H9 (cell line): ENCODE measurements around the gene CFAP99. TPM values are rescaled to one million over a fixed set of nuclear protein-coding genes. Genes with fewer than 3 reads are reported as not detected.

Experiments used
- DNase-seq: peaks from one replicate; pipeline ENCODE4 v3.0.0-alpha.2; 2017
- H2AFZ ChIP-seq: one replicate; pipeline ENCODE4 v1.6.1; 2013; ENCODE audit warnings: mild to moderate bottlenecking, low read length, control low read depth, moderate library complexity
- H2AK5ac ChIP-seq: 2 replicates; pipeline ENCODE4 v1.6.1; 2013; ENCODE audit warnings: low read length, control low read depth, mixed read lengths; ENCODE audit not compliant: insufficient read length
- H2BK120ac ChIP-seq: one replicate; pipeline ENCODE4 v1.6.1; 2013; ENCODE audit warnings: low read depth, mild to moderate bottlenecking, low read length, control low read depth, inconsistent platforms; ENCODE audit not compliant: poor library complexity, severe bottlenecking
- H2BK12ac ChIP-seq: 2 replicates; pipeline ENCODE4 v1.6.1; 2013; ENCODE audit warnings: low read length, control low read depth, mixed read lengths, low read depth; ENCODE audit not compliant: insufficient read length
- H2BK15ac ChIP-seq: 2 replicates; pipeline ENCODE4 v1.6.1; 2013; ENCODE audit warnings: low read depth, low read length, control low read depth
- H2BK20ac ChIP-seq: one replicate; pipeline ENCODE4 v1.6.1; 2013; ENCODE audit warnings: low read depth, mild to moderate bottlenecking, low read length, control low read depth, inconsistent platforms; ENCODE audit not compliant: poor library complexity, severe bottlenecking
- H2BK5ac ChIP-seq: 2 replicates; pipeline ENCODE4 v1.6.1; 2013; ENCODE audit warnings: low read length, control low read depth, mixed read lengths; ENCODE audit not compliant: insufficient read length
- H3K14ac ChIP-seq: 2 replicates; pipeline ENCODE4 v1.6.1; 2013; ENCODE audit warnings: low read length, control low read depth; ENCODE audit not compliant: insufficient read depth
- H3K18ac ChIP-seq: 2 replicates; pipeline ENCODE4 v1.6.1; 2013; ENCODE audit warnings: low read depth, mild to moderate bottlenecking, mixed read lengths, low read length, control low read depth; ENCODE audit not compliant: insufficient read length
- H3K23ac ChIP-seq: 2 replicates; pipeline ENCODE4 v1.6.1; 2013; ENCODE audit warnings: low read length, control low read depth, mixed read lengths, low read depth; ENCODE audit not compliant: insufficient read length
- H3K23me2 ChIP-seq: 2 replicates; pipeline ENCODE4 v1.6.1; 2013; ENCODE audit warnings: low read depth, mild to moderate bottlenecking, mixed read lengths, low read length, control low read depth; ENCODE audit not compliant: insufficient read length, poor library complexity, severe bottlenecking
- H3K27ac ChIP-seq: 2 replicates; pipeline ENCODE4 v1.5.1; 2013; ENCODE audit warnings: low read length, control low read depth, mixed read lengths, low read depth; ENCODE audit not compliant: insufficient read length
- H3K27me3 ChIP-seq: 2 replicates; pipeline ENCODE4 v1.6.1; 2013; ENCODE audit warnings: low read length, control low read depth, inconsistent platforms; ENCODE audit not compliant: insufficient read depth
- H3K4ac ChIP-seq: 2 replicates; pipeline ENCODE4 v1.6.1; 2013; ENCODE audit warnings: low read depth, mild to moderate bottlenecking, control low read depth, inconsistent platforms, low read length, moderate library complexity
- H3K4me1 ChIP-seq: 2 replicates; pipeline ENCODE4 v1.6.1; 2013; ENCODE audit warnings: low read length, control low read depth, inconsistent platforms; ENCODE audit not compliant: insufficient read depth
- H3K4me2 ChIP-seq: 2 replicates; pipeline ENCODE4 v1.6.1; 2013; ENCODE audit warnings: low read length, control low read depth, mixed read lengths; ENCODE audit not compliant: insufficient read length, insufficient read depth
- H3K56ac ChIP-seq: 2 replicates; pipeline ENCODE4 v1.6.1; 2013; ENCODE audit warnings: low read depth, mild to moderate bottlenecking, mixed read lengths, low read length, control low read depth; ENCODE audit not compliant: insufficient read length
- H3K79me1 ChIP-seq: 2 replicates; pipeline ENCODE4 v1.6.1; 2013; ENCODE audit warnings: low read depth, mild to moderate bottlenecking, moderate library complexity, low read length, control low read depth, inconsistent platforms; ENCODE audit not compliant: insufficient read depth, poor library complexity, severe bottlenecking
- H3K79me2 ChIP-seq: 2 replicates; pipeline ENCODE4 v1.6.1; 2013; ENCODE audit warnings: low read length, control low read depth, inconsistent platforms; ENCODE audit not compliant: insufficient read depth
- H3K9ac ChIP-seq: 2 replicates; pipeline ENCODE4 v1.6.1; 2013; ENCODE audit warnings: low read length, control low read depth, mixed read lengths; ENCODE audit not compliant: insufficient read length; ENCODE audit errors: extremely low read depth
- H3K9me3 ChIP-seq: one replicate; pipeline ENCODE4 v1.6.1; 2013; ENCODE audit warnings: low read depth, low read length, inconsistent platforms; ENCODE audit not compliant: control insufficient read depth
- H3T11ph ChIP-seq: one replicate; pipeline ENCODE4 v1.6.1; 2013; ENCODE audit warnings: mild to moderate bottlenecking, low read length, control low read depth, inconsistent platforms
- H4K20me1 ChIP-seq: one replicate; pipeline ENCODE4 v1.6.1; 2013; ENCODE audit not compliant: control insufficient read depth, insufficient read length, insufficient read depth
- H4K5ac ChIP-seq: 2 replicates; pipeline ENCODE4 v1.6.1; 2013; ENCODE audit warnings: low read depth, mild to moderate bottlenecking, mixed read lengths, low read length, control low read depth; ENCODE audit not compliant: insufficient read length
- H4K8ac ChIP-seq: replicated peaks from 2 replicates; pipeline ENCODE4 v1.6.1; 2013; ENCODE audit warnings: low read length, control low read depth, mixed read lengths, low read depth; ENCODE audit not compliant: insufficient read length
- H4K91ac ChIP-seq: 2 replicates; pipeline ENCODE4 v1.6.1; 2013; ENCODE audit warnings: low read depth, mild to moderate bottlenecking, moderate library complexity, mixed read lengths, low read length, control low read depth; ENCODE audit not compliant: insufficient read length
- H3K27ac Mint-ChIP-seq, 3 experiments: 2 replicates in 2 of 3; 3 replicates in 1 of 3; pipeline ENCODE4 v1.8.0; 2020 to 2021; ENCODE audit warnings: mixed read lengths in 3 of 3, mild to moderate bottlenecking in 1 of 3, moderate library complexity in 1 of 3
- H3K27me3 Mint-ChIP-seq: 2 replicates; pipeline ENCODE4 v1.8.0; 2021; ENCODE audit warnings: low read depth, mild to moderate bottlenecking, moderate library complexity, mixed read lengths
- H3K36me3 Mint-ChIP-seq, 3 experiments: 2 replicates in 2 of 3; 3 replicates in 1 of 3; pipeline ENCODE4 v1.8.0; 2020 to 2021; ENCODE audit warnings: low read depth in 3 of 3, mixed read lengths in 3 of 3; ENCODE audit not compliant: insufficient read depth in 1 of 3
- H3K4me1 Mint-ChIP-seq, 2 experiments: 2 replicates each; pipeline ENCODE4 v1.8.0; 2020; ENCODE audit warnings: mixed read lengths in 2 of 2
- H3K4me3 Mint-ChIP-seq, 2 experiments: 2 replicates in 1 of 2; 3 replicates in 1 of 2; pipeline ENCODE4 v1.8.0; 2020 to 2021; ENCODE audit warnings: mild to moderate bottlenecking in 2 of 2, mixed read lengths in 2 of 2, moderate library complexity in 1 of 2
- H3K9me3 Mint-ChIP-seq, 2 experiments: 2 replicates in 1 of 2; 3 replicates in 1 of 2; pipeline ENCODE4 v1.8.0; 2020; ENCODE audit warnings: mild to moderate bottlenecking in 2 of 2, mixed read lengths in 2 of 2, moderate library complexity in 1 of 2
- WGBS: extraction: QIAGEN DNeasy Blood & Tissue Kit; methylation state at CpG from one replicate; pipeline ENCODE4 v1.1.7; 2013; ENCODE audit warnings: missing lambda C conversion rate, low lambda C conversion rate, mixed read lengths; ENCODE audit not compliant: insufficient read length; ENCODE audit errors: extremely low coverage; 5-methylcytosine and 5-hydroxymethylcytosine counted together
- total RNA-seq: library from RNA; stranded (reverse); gene quantifications from 2 replicates; pipeline ENCODE4 v1.2.1, GENCODE V29; 2021
- TF ChIP-seq, protein P1 (sequence below): fragments of 200-600 bp; sonication (generic); conservative IDR thresholded peaks from 3 replicates; pipeline ENCODE4 v1.8.0; 2021; ENCODE audit warnings: antibody characterized with exemption, mild to moderate bottlenecking

Gene CFAP99
- total RNA-seq, 1 experiment from 2014 or later, result 0.35 TPM

DNA sequence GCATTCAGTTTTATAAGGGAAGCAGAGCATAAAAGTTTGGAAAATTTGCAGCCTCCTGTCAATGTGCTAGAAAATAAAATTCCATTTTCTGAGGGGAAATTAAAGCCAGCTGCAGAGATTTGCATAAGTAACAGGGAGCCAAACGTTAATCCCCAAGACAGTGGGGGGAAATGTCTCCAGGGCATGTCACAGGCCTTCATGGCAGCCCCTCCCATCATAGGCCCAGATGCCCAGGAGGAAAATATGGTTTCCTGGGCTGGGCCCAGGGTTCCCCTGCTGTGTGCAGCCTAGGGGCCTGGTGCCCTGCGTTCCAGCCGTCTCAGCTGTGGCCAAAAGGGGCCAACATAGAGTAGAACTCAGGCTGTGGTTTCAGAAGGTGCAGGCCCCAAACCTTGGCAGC lies 59.5 kb downstream of the CFAP99 start:
- Histone ChIP-seq H3K23me2 (no peaks in the 10 kb centered on the region), H3K79me2 (peaks cover 96% of the 10 kb centered on the region), H3K14ac (no peak overlapping the region), H2BK12ac (no peak overlapping the region), H3T11ph (no peak overlapping the region), H3K9ac (no peak overlapping the region), H2AK5ac (no peak overlapping the region), H3K4me2 (no peak overlapping the region), H2BK5ac (no peak overlapping the region), H4K91ac (no peak overlapping the region), H3K27ac (no peak overlapping the region), H4K5ac (no peak overlapping the region), H2AFZ (no peak overlapping the region), H3K4me1 (peaks cover 4% of the 10 kb centered on the region; the same call in 1 of the 2 replicates), H2BK15ac (no peak overlapping the region), H3K56ac (no peak overlapping the region), H2BK120ac (no peak overlapping the region), H2BK20ac (no peak overlapping the region), H3K23ac (no peak overlapping the region), H3K79me1 (no peaks in the 10 kb centered on the region), H4K8ac (no peak overlapping the region), H3K4ac (no peak overlapping the region), H3K27me3 (no peaks in the 10 kb centered on the region), H3K18ac (no peak overlapping the region), H3K9me3 (no peaks in the 10 kb centered on the region), H4K20me1 (peaks cover 6% of the 10 kb centered on the region)
- no peaks in the 10 kb centered on the region for H3K27me3 Mint-ChIP-seq
- H3K4me3 Mint-ChIP-seq, result peak overlapping the region in 1 of 2 experiments; percentile 42; a peak in 2 of 5 replicates
- no peak for DNase-seq
- peaks cover 63 to 68% of the 10 kb centered on the region in 2 experiments for H3K4me1 Mint-ChIP-seq
- peak overlapping the region in 1 of 3 experiments; percentile 62; a peak in 1 of 7 replicates for H3K27ac Mint-ChIP-seq
- H3K36me3 Mint-ChIP-seq, result peaks cover 19 to 40% (median 30%) of the 10 kb centered on the region in 3 experiments
- WGBS, result no CpG with 5 or more reads among the region's 3 CpGs
- no peaks in the 10 kb centered on the region for H3K9me3 Mint-ChIP-seq
- TF ChIP-seq, protein P1, sequence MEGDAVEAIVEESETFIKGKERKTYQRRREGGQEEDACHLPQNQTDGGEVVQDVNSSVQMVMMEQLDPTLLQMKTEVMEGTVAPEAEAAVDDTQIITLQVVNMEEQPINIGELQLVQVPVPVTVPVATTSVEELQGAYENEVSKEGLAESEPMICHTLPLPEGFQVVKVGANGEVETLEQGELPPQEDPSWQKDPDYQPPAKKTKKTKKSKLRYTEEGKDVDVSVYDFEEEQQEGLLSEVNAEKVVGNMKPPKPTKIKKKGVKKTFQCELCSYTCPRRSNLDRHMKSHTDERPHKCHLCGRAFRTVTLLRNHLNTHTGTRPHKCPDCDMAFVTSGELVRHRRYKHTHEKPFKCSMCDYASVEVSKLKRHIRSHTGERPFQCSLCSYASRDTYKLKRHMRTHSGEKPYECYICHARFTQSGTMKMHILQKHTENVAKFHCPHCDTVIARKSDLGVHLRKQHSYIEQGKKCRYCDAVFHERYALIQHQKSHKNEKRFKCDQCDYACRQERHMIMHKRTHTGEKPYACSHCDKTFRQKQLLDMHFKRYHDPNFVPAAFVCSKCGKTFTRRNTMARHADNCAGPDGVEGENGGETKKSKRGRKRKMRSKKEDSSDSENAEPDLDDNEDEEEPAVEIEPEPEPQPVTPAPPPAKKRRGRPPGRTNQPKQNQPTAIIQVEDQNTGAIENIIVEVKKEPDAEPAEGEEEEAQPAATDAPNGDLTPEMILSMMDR, result no peak
